Thoracic aorta (tissue), 2 donors: ENCODE results near the gene ASPDH. TPM values are rescaled to one million over a fixed set of nuclear protein-coding genes. Genes with fewer than 3 reads are reported as not detected.
"Not testable (repeated sequence)": the region's sequence is repeated elsewhere in the genome, so short reads cannot be mapped to it uniquely, and the experiment has no call there.

Source experiments
- ATAC-seq: fragments of 150-250 bp; one replicate; pipeline ENCODE4 v1.8.0; 2017; ENCODE audit warnings: low read depth; ENCODE audit not compliant: insufficient number of reproducible peaks, low FRiP score
- DNase-seq: peaks from one replicate; pipeline ENCODE4 v3.0.0-alpha.2; 2020; ENCODE audit warnings: low spot score
- H3K27ac ChIP-seq, 2 donors: fragments of 200-600 bp; sonication (generic); 1 replicate in 1 of 2; 2 replicates in 1 of 2; pipeline ENCODE4 v1.5.1; 2016; ENCODE audit warnings: mild to moderate bottlenecking in 2 of 2, moderate library complexity in 2 of 2
- H3K27me3 ChIP-seq: fragments of 200-600 bp; sonication (generic); replicated peaks from 2 replicates; pipeline ENCODE4 v1.6.0; 2016; ENCODE audit warnings: mild to moderate bottlenecking; ENCODE audit not compliant: insufficient read depth
- H3K36me3 ChIP-seq: fragments of 200-600 bp; sonication (generic); one replicate; pipeline ENCODE4 v1.5.1; 2016
- H3K4me1 ChIP-seq, 2 donors: fragments of 200-600 bp; sonication (generic); 1 replicate in 1 of 2; 2 replicates in 1 of 2; pipeline versions ENCODE4 v1.5.1 to v1.6.0; 2016; ENCODE audit warnings: low read depth in 2 of 2, mild to moderate bottlenecking in 1 of 2; ENCODE audit not compliant: control insufficient read depth in 1 of 2
- H3K4me3 ChIP-seq: fragments of 200-600 bp; sonication (generic); 2 replicates; pipeline ENCODE4 v1.5.1; 2016; ENCODE audit warnings: mild to moderate bottlenecking
- H3K9me3 ChIP-seq: fragments of 200-600 bp; sonication (generic); 2 replicates; pipeline ENCODE4 v1.5.1; 2016
- CTCF ChIP-seq: fragments of 200-600 bp; sonication (generic); IDR thresholded peaks from one replicate; pipeline ENCODE4 v1.5.1; 2019; ENCODE audit warnings: antibody characterized with exemption
- total RNA-seq, 2 donors: library from RNA; depleted of rRNA; stranded (reverse); fragments of >200 nt; gene quantifications; one replicate each; pipeline versions ENCODE4 v1.1.0 to v1.2.3, GENCODE V29; 2016

The ASPDH gene
- total RNA-seq, 2 donors from 2014 or later: not detected

GRCh38 chr19:50536662-50537305 lies 23.1 kb upstream of the ASPDH start:
- Histone ChIP-seq H3K9me3 (peaks cover 13% of the 10 kb centered on the region), H3K27ac (no peak overlapping the region), H3K36me3 (no peaks in the 10 kb centered on the region), H3K4me1 (no peaks in the 10 kb centered on the region), H3K4me3 (no peak overlapping the region), H3K27me3 (no peaks in the 10 kb centered on the region)
- ATAC-seq (no peak), DNase-seq (no peak)
- TF ChIP-seq CTCF: no peak

- DNase-seq: no peak
- H3K4me3 ChIP-seq: no peak overlapping the region
- H3K36me3 ChIP-seq: no peaks in the 10 kb centered on the region
- ATAC-seq: no peak
- H3K27me3 ChIP-seq: no peaks in the 10 kb centered on the region
- H3K4me1 ChIP-seq: no peaks in the 10 kb centered on the region
- TF ChIP-seq CTCF: no peak
- H3K9me3 ChIP-seq: peaks cover 13% of the 10 kb centered on the region
- H3K27ac ChIP-seq: no peak overlapping the region
Measured at GRCh38 chr19:50535672-50536187, 22.0 kb upstream of the ASPDH start.

GRCh38 chr19:50534478-50534877 lies 20.8 kb upstream of the ASPDH start:
- Histone ChIP-seq H3K27me3 (no peaks in the 10 kb centered on the region), H3K4me1 (no peaks in the 10 kb centered on the region), H3K27ac (no peak overlapping the region), H3K36me3 (no peaks in the 10 kb centered on the region), H3K4me3 (no peak overlapping the region), H3K9me3 (peaks cover 13% of the 10 kb centered on the region)
- no peak for DNase-seq
- no peak for ATAC-seq
- TF ChIP-seq CTCF: no peak

- Histone ChIP-seq H3K27me3 (no peaks in the 10 kb centered on the region), H3K4me1 (no peaks in the 10 kb centered on the region), H3K27ac (no peak overlapping the region), H3K4me3 (no peak overlapping the region), H3K36me3 (no peaks in the 10 kb centered on the region), H3K9me3 (peaks cover 13% of the 10 kb centered on the region)
- ATAC-seq (no peak), DNase-seq (no peak)
- no peak for TF ChIP-seq CTCF
Measured at GRCh38 chr19:50532952-50533351, 19.2 kb upstream of the ASPDH start.

GRCh38 chr19:50531171-50531612 lies 17.5 kb upstream of the ASPDH start:
- DNase-seq (no peak), ATAC-seq (no peak)
- H3K4me3 ChIP-seq: no peak overlapping the region
- H3K9me3 ChIP-seq: peaks cover 13% of the 10 kb centered on the region
- no peak overlapping the region for H3K27ac ChIP-seq
- H3K36me3 ChIP-seq: no peaks in the 10 kb centered on the region
- no peaks in the 10 kb centered on the region for H3K4me1 ChIP-seq
- no peak for TF ChIP-seq CTCF
- H3K27me3 ChIP-seq: no peaks in the 10 kb centered on the region

GRCh38 chr19:50528052-50528451 lies 14.3 kb upstream of the ASPDH start:
- H3K27ac ChIP-seq, DNase-seq, H3K27me3 ChIP-seq, H3K36me3 ChIP-seq, ATAC-seq, H3K4me3 ChIP-seq, H3K9me3 ChIP-seq, H3K4me1 ChIP-seq: not testable (repeated sequence)
